Stimulated activated CD4-positive, alpha-beta T cell treated with anti-CD3 and anti-CD28 coated beads, TNF-alpha, amount 100 ng/mL, for 48 hours (primary cell): ENCODE measurements around the gene DROSHA.

Experiments used
- DNase-seq, 3 donors: peaks; one replicate each; pipeline ENCODE4 v3.0.0-alpha.2; 2020; ENCODE audit warnings: low read depth in 3 of 3

Gene DROSHA

GRCh38 chr5:31530541-31531265 is 1.2 kb downstream of the DROSHA start:
- no peak for DNase-seq

- DNase-seq: no peak
Measured at GRCh38 chr5:31523041-31523440, 8.9 kb downstream of the DROSHA start.

- DNase-seq: no peak
Measured at GRCh38 chr5:31516802-31517201, 15.1 kb downstream of the DROSHA start.

- no peak for DNase-seq
Measured at GRCh38 chr5:31511305-31511704, 20.6 kb downstream of the DROSHA start.

GRCh38 chr5:31504529-31504928 is 27.4 kb downstream of the DROSHA start:
- no peak for DNase-seq

- no peak for DNase-seq
Measured at GRCh38 chr5:31502506-31502905, 29.4 kb downstream of the DROSHA start.

- no peak for DNase-seq
Measured at GRCh38 chr5:31500256-31500655, 31.6 kb downstream of the DROSHA start.

- no peak for DNase-seq
Measured at GRCh38 chr5:31496891-31497290, 35.0 kb downstream of the DROSHA start.

- no peak for DNase-seq
Measured at GRCh38 chr5:31496301-31496700, 35.6 kb downstream of the DROSHA start.

GRCh38 chr5:31495336-31495735 is 36.6 kb downstream of the DROSHA start:
- no peak for DNase-seq

- DNase-seq: no peak
Measured at GRCh38 chr5:31492869-31493268, 39.0 kb downstream of the DROSHA start.

GRCh38 chr5:31487506-31487905 is 44.4 kb downstream of the DROSHA start:
- DNase-seq: no peak

- DNase-seq: no peak
Measured at GRCh38 chr5:31486441-31486840, 45.5 kb downstream of the DROSHA start.

- no peak for DNase-seq
Measured at GRCh38 chr5:31485376-31486207, 46.3 kb downstream of the DROSHA start.

- no peak for DNase-seq
Measured at GRCh38 chr5:31481531-31482165, 50.2 kb downstream of the DROSHA start.

GRCh38 chr5:31479706-31480105 is 52.2 kb downstream of the DROSHA start:
- DNase-seq: no peak

- no peak for DNase-seq
Measured at GRCh38 chr5:31478901-31479300, 53.0 kb downstream of the DROSHA start.

GRCh38 chr5:31477971-31478370 is 53.9 kb downstream of the DROSHA start:
- no peak for DNase-seq

GRCh38 chr5:31477516-31477915 is 54.4 kb downstream of the DROSHA start:
- no peak for DNase-seq

- DNase-seq: no peak
Measured at GRCh38 chr5:31476738-31477141, 55.2 kb downstream of the DROSHA start.

GRCh38 chr5:31471916-31472315 is 60.0 kb downstream of the DROSHA start:
- no peak for DNase-seq

GRCh38 chr5:31471040-31471439 is 60.9 kb downstream of the DROSHA start:
- DNase-seq: no peak

GRCh38 chr5:31470608-31471007 is 61.3 kb downstream of the DROSHA start:
- DNase-seq: no peak
